Kidney (tissue), 22 donors: ENCODE data around the gene RABEP2. TPM values are rescaled to one million over a fixed set of nuclear protein-coding genes. Genes with fewer than 3 reads are reported as not detected.
"Not testable (repeated sequence)": the region's sequence is repeated elsewhere in the genome, so short reads cannot be mapped to it uniquely, and the experiment has no call there.

Source experiments
- DNase-seq, 5 donors: peaks; one replicate each; pipeline ENCODE4 v3.0.0-alpha.2; 2013 to 2020
- FAIRE-seq: peaks from 2 replicates; lab custom pipeline; 2012; peaks lifted over from hg19 to GRCh38; lab: Jason Lieb, UNC
- H3K27ac ChIP-seq, 2 donors: one replicate each; pipeline ENCODE4 v1.7.0; 2013; ENCODE audit warnings: low read depth in 2 of 2, low read length in 2 of 2, inconsistent platforms in 1 of 2
- H3K27me3 ChIP-seq: one replicate; pipeline ENCODE4 v1.7.1; 2013; ENCODE audit warnings: low read length, inconsistent platforms; ENCODE audit not compliant: control insufficient read depth, insufficient read depth
- H3K36me3 ChIP-seq, 3 donors: one replicate each; pipeline versions ENCODE4 v1.7.0 to v1.7.1; 2013; ENCODE audit warnings: low read length in 3 of 3, control low read depth in 1 of 3, inconsistent platforms in 1 of 3; ENCODE audit not compliant: insufficient read depth in 3 of 3, control insufficient read depth in 2 of 3
- H3K4me1 ChIP-seq, 3 donors: one replicate each; pipeline versions ENCODE4 v1.7.0 to v1.7.1; 2013; ENCODE audit warnings: low read length in 3 of 3, inconsistent platforms in 1 of 3, low read depth in 1 of 3; ENCODE audit not compliant: control insufficient read depth in 2 of 3, insufficient read depth in 2 of 3
- H3K4me3 ChIP-seq, 3 donors: one replicate each; pipeline versions ENCODE4 v1.7.0 to v1.8.1; 2013; ENCODE audit warnings: low read length in 3 of 3, control low read depth in 1 of 3, inconsistent platforms in 1 of 3
- H3K9ac ChIP-seq, 3 donors: one replicate each; pipeline versions ENCODE4 v1.7.0 to v1.7.1; 2013; ENCODE audit warnings: low read length in 3 of 3, control low read depth in 1 of 3, inconsistent platforms in 1 of 3
- H3K9me3 ChIP-seq, 3 donors: one replicate each; pipeline versions ENCODE4 v1.7.0 to v1.7.1; 2013; ENCODE audit warnings: low read length in 3 of 3, control low read depth in 1 of 3, inconsistent platforms in 1 of 3; ENCODE audit not compliant: control insufficient read depth in 2 of 3, insufficient read depth in 1 of 3
- CTCF ChIP-seq: IDR thresholded peaks from 3 replicates; pipeline ENCODE4 v1.5.1; 2012; ENCODE audit warnings: mild to moderate bottlenecking, moderate library complexity, borderline replicate concordance; ENCODE audit not compliant: insufficient read depth; ENCODE audit errors: extremely low read depth
- intact Hi-C: fragments of 100-400 bp; cut with DNase I; formaldehyde crosslinking; loops from one replicate; pipeline ENCODE4 v1.11.1; 2022
- long read RNA-seq, 10 donors: library from polyadenylated mRNA in 1 of 10; unstranded in 1 of 10; transcript quantifications; one replicate each; pipeline ENCODE4 v2.0.0 and lab custom pipeline, GENCODE V29; 2021 to 2026
- polyA plus RNA-seq: library from polyadenylated mRNA; stranded (reverse); fragments of 350-450 nt; fragmentation: Illumina TruSeq; extraction: RNeasy Lipid Tissue Mini Kit (QIAGEN cat#74804); gene quantifications from one replicate; pipeline ENCODE4 v1.2.3, GENCODE V29; 2014; ENCODE audit warnings: low read depth, low replicate concordance; ENCODE audit not compliant: insufficient read depth
- total RNA-seq: library from RNA; stranded (reverse); fragmentation: NEBNext Ultra II Directional; extraction: Animal tissue kit (Norgen Biotek cat#: 25700); gene quantifications from one replicate; pipeline ENCODE4 v1.2.1, GENCODE V29; 2021
- donor health status: control.
- donor health status: control.
- donor health status: control.
- donor health status: control.
- donor health status: control.
- donor health status: DM: yes; HTN: yes; CAD: no.
- donor health status: Normal renal cell carcinoma (clear cell type).

Gene RABEP2
- total RNA-seq (30.1 TPM), polyA plus RNA-seq (21.0 TPM)
- long read RNA-seq, donor 1, partial matches to known transcripts: 0 of 3 reads
- long read RNA-seq, donor 1, other reads (novel, unspliced or antisense): 0 of 3 reads
- long read RNA-seq, donor 2, partial matches to known transcripts: 0 of 3 reads
- long read RNA-seq, donor 2, other reads (novel, unspliced or antisense): 0 of 3 reads
- long read RNA-seq, donor 3, partial matches to known transcripts: 0 of 1 reads
- long read RNA-seq, donor 3, other reads (novel, unspliced or antisense): 0 of 1 reads
- long read RNA-seq, donor 4, partial matches to known transcripts: 66 of 66 reads
- long read RNA-seq, donor 4, other reads (novel, unspliced or antisense): 0 of 66 reads
- long read RNA-seq, donor 5: 0 reads
- long read RNA-seq, donor 6, partial matches to known transcripts: 0 of 1 reads
- long read RNA-seq, donor 6, other reads (novel, unspliced or antisense): 0 of 1 reads
- long read RNA-seq, donor 7, partial matches to known transcripts: 4 of 8 reads
- long read RNA-seq, donor 7, other reads (novel, unspliced or antisense): 3 of 8 reads
- long read RNA-seq, donor 8, partial matches to known transcripts: 0 of 1 reads
- long read RNA-seq, donor 8, other reads (novel, unspliced or antisense): 0 of 1 reads
- long read RNA-seq, donor 9, partial matches to known transcripts: 0 of 4 reads
- long read RNA-seq, donor 9, other reads (novel, unspliced or antisense): 0 of 4 reads
- long read RNA-seq, donor 10, partial matches to known transcripts: 0 of 1 reads
- long read RNA-seq, donor 10, other reads (novel, unspliced or antisense): 0 of 1 reads

GRCh38 chr16:28924762-28925385, at the start of gene RABEP2:
RABEP2 (minus strand) TSS chr16:28925238; CDS start chr16:28925163, 75 bp downstream.
- Histone ChIP-seq H3K9ac (peak within 1 kb of the TSS; percentile 70 to 85 (median 84)), H3K9me3 (no peaks in the 10 kb centered on the region), H3K27me3 (no peaks in the 10 kb centered on the region), H3K4me1 (peaks cover 3 to 10% (median 5%) of the 10 kb centered on the region in 3 donors), H3K4me3 (peak within 1 kb of the TSS; percentile 87 to 92 (median 91)), H3K36me3 (no peaks in the 10 kb centered on the region), H3K27ac (peak within 1 kb of the TSS; percentile 95 to 96)
- intact Hi-C loops: no loop called here
- TF ChIP-seq CTCF: no peak
- no peak for FAIRE-seq
- peak; percentile 95 to 98 (median 96) for DNase-seq

- Histone ChIP-seq H3K9me3 (no peaks in the 10 kb centered on the region), H3K4me3 (peak within 1 kb of the TSS; percentile 83 to 97 (median 96)), H3K36me3 (peaks cover 0 to 16% (median 4%) of the 10 kb centered on the region in 3 donors), H3K27me3 (no peaks in the 10 kb centered on the region), H3K27ac (peak within 1 kb of the TSS; percentile 60 to 91), H3K9ac (peak within 1 kb of the TSS; percentile 72 to 95 (median 91)), H3K4me1 (peaks cover 0 to 14% (median 7%) of the 10 kb centered on the region in 3 donors)
- intact Hi-C loops: no loop called here
- peak; percentile 8 for TF ChIP-seq CTCF
- peak; percentile 97 to 99 (median 98) for DNase-seq
- no peak for FAIRE-seq
Observed at GRCh38 chr16:28974437-28975157, 49.6 kb upstream of the RABEP2 start, which contains the start of gene SPNS1. SPNS1 (plus strand) TSS chr16:28974778; CDS start chr16:28975152, 374 bp downstream.

GRCh38 chr16:28974007-28974436, 49.0 kb upstream of the RABEP2 start:
- Histone ChIP-seq H3K27me3 (no peaks in the 10 kb centered on the region), H3K36me3 (peaks cover 0 to 16% (median 4%) of the 10 kb centered on the region in 3 donors), H3K9me3 (no peaks in the 10 kb centered on the region), H3K4me1 (peaks cover 0 to 14% (median 7%) of the 10 kb centered on the region in 3 donors), H3K9ac (peak overlapping the region; percentile 72 to 95 (median 91)), H3K4me3 (peak overlapping the region; percentile 83 to 97 (median 96)), H3K27ac (peak overlapping the region; percentile 60 to 91)
- intact Hi-C loops: no loop called here
- FAIRE-seq (no peak), DNase-seq (peak in 4 of 5 donors; percentile 71 to 86 (median 80))
- TF ChIP-seq CTCF: peak; percentile 43

GRCh38 chr16:28969696-28970095, 44.7 kb upstream of the RABEP2 start:
- H3K36me3 ChIP-seq, FAIRE-seq, H3K4me1 ChIP-seq, H3K4me3 ChIP-seq, DNase-seq, H3K27me3 ChIP-seq, H3K9me3 ChIP-seq, H3K9ac ChIP-seq, H3K27ac ChIP-seq, intact Hi-C loops: not testable (repeated sequence)
